Skeletal muscle satellite cell (primary cell): ENCODE measurements around the gene SYNE1.

Experiments
- H3K27me3 ChIP-seq: 2 replicates; pipeline ENCODE4 v1.7.0; 2013; ENCODE audit warnings: low read length; ENCODE audit not compliant: control insufficient read depth, insufficient read depth
- H3K36me3 ChIP-seq: 2 replicates; pipeline ENCODE4 v1.7.0; 2013; ENCODE audit warnings: mild to moderate bottlenecking, control low read depth, low read length; ENCODE audit not compliant: insufficient read depth
- H3K4me1 ChIP-seq: 2 replicates; pipeline ENCODE4 v1.7.0; 2013; ENCODE audit warnings: low read length; ENCODE audit not compliant: control insufficient read depth, insufficient read depth
- H3K4me2 ChIP-seq: 2 replicates; pipeline ENCODE4 v1.7.0; 2013; ENCODE audit warnings: mild to moderate bottlenecking, low read length
- H3K4me3 ChIP-seq: 2 replicates; pipeline ENCODE4 v1.7.0; 2013; ENCODE audit warnings: low read length
- H3K9ac ChIP-seq: 2 replicates; pipeline ENCODE4 v1.7.0; 2013; ENCODE audit warnings: mild to moderate bottlenecking, low read depth, low read length, moderate library complexity
- H3K9me3 ChIP-seq: replicated peaks from 2 replicates; pipeline ENCODE4 v1.7.0; 2013; ENCODE audit warnings: mild to moderate bottlenecking, control low read depth, low read length

SYNE1 gene

DNA sequence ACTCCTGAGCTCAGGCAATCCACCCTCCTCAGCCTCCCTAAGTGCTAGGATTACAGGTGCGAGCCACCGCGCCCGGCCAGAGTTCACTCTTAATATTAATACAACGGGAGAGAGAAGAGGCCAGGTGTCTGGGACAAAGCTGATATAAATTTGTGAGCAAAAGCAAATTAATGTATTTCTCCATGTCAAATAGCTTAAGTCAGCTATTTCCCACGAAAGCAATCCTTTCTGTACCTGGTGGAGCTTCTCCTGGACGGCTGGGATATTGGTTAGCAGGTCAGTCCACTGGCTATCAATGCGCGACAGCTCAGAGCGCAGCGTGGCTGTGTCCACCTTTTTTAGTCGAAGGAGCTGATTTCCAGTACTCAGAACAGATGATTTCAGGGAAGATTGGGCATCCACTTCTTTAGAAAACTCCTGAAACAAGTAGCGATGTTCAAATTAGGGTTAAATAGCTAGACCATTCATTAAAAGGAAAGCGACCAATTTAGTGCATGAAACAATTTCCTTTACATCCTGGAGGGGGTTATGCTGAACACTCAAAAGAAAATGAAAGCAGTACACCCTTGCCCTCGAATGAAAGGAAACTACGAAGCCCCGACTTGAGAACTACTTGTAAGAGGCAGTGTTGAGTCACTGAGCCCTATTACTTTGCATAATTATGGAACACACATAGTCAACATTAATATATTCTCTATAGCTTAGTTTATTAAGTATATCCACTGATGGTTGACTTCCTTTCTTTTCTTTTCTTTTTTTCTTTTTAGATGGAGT, 403.4 kb downstream of the SYNE1 start:
- Histone ChIP-seq H3K4me3 (no peak overlapping the region), H3K4me2 (no peak overlapping the region), H3K9ac (no peak overlapping the region), H3K36me3 (peaks cover 60% of the 10 kb centered on the region), H3K4me1 (peaks cover 19% of the 10 kb centered on the region), H3K27me3 (no peaks in the 10 kb centered on the region), H3K9me3 (no peaks in the 10 kb centered on the region)

DNA sequence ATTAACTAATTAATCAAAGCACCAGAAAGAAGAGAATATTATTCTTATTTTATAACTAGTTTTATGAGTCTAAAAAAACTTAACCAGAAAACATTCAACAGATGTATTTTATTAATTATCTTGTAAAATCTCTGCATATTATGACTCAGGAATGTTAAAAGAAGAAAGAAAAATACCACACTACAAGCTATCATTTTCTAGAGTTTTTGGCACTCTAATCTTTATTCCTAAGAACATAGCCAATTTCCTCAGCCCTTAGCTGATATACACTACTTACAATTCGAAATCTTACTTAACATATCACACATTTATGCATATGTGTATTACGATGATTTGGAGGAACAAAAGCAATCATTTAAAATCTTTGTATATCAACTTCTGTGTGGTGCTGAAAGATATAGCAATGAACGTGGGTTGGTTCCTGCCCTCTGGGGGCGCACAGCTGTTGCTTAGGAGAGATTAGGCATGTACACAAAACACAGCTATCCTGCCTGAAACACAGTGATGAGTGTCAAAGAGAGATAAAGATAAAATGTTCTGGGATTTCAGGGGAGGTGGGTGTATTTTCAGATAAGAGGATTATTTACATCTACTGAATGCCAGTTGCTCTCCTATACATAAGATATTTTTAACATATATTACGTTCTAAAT, 404.5 kb downstream of the SYNE1 start:
- peaks cover 49% of the 10 kb centered on the region for H3K36me3 ChIP-seq
- no peak overlapping the region for H3K4me3 ChIP-seq
- H3K27me3 ChIP-seq: no peaks in the 10 kb centered on the region
- H3K4me1 ChIP-seq: peaks cover 19% of the 10 kb centered on the region
- peak overlapping the region; percentile 66 for H3K4me2 ChIP-seq
- H3K9me3 ChIP-seq: no peaks in the 10 kb centered on the region
- H3K9ac ChIP-seq: peak overlapping the region; percentile 49

DNA sequence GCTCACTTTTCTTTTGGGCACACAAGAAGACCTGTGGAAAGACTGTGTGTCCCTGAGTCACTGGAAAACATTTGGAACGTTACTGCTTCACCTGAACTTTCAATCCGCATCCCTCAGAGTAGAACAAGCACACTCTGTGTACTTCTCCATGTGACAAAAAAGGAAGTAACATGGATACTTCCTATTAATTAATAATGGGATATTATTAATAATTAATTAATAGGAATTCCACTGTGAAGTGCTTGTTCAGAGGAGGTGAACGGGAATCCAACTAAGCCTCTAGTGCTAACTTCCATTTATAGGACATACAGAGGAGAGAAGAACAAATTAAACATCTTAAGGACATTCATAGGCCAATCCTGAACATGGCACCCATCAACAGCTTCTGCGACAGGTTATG, 407.8 kb downstream of the SYNE1 start:
- H3K4me2 ChIP-seq: no peak overlapping the region
- no peaks in the 10 kb centered on the region for H3K27me3 ChIP-seq
- H3K4me1 ChIP-seq: peaks cover 19% of the 10 kb centered on the region
- peaks cover 35% of the 10 kb centered on the region for H3K36me3 ChIP-seq
- H3K9me3 ChIP-seq: no peaks in the 10 kb centered on the region
- H3K9ac ChIP-seq: no peak overlapping the region
- no peak overlapping the region for H3K4me3 ChIP-seq

DNA sequence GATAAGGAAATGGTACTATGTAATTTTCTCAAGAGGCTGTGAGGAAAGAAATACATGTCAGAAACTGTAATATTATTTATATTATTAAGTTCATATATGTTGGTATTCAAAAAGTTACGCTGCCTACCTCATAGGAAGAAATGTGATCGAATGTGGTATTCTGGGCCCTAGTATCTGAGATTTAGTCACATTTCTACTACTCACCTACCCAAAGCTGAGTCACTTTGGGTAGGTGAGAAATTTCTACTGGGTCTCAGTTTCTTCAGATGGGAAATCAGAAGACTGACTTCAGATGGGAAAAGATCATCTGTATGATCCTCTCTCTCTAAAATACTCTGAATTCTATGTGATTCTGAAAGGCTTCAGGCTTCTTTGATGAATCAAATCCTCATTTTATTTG, 411.0 kb downstream of the SYNE1 start:
- Histone ChIP-seq H3K4me3 (no peak overlapping the region), H3K36me3 (peaks cover 53% of the 10 kb centered on the region), H3K4me2 (no peak overlapping the region), H3K27me3 (no peaks in the 10 kb centered on the region), H3K9ac (no peak overlapping the region), H3K9me3 (peaks cover 12% of the 10 kb centered on the region), H3K4me1 (no peaks in the 10 kb centered on the region)

GRCh38 chr6:152225241-152225934, 411.8 kb downstream of the SYNE1 start:
- Histone ChIP-seq H3K4me1 (no peaks in the 10 kb centered on the region), H3K4me2 (no peak overlapping the region), H3K9ac (no peak overlapping the region), H3K36me3 (peaks cover 55% of the 10 kb centered on the region), H3K4me3 (no peak overlapping the region), H3K27me3 (no peaks in the 10 kb centered on the region), H3K9me3 (peaks cover 12% of the 10 kb centered on the region)

GRCh38 chr6:152223636-152224035, 413.5 kb downstream of the SYNE1 start:
- Histone ChIP-seq H3K36me3 (peaks cover 62% of the 10 kb centered on the region), H3K4me2 (no peak overlapping the region), H3K9ac (no peak overlapping the region), H3K4me1 (no peaks in the 10 kb centered on the region), H3K27me3 (no peaks in the 10 kb centered on the region), H3K4me3 (no peak overlapping the region), H3K9me3 (peaks cover 12% of the 10 kb centered on the region)

DNA sequence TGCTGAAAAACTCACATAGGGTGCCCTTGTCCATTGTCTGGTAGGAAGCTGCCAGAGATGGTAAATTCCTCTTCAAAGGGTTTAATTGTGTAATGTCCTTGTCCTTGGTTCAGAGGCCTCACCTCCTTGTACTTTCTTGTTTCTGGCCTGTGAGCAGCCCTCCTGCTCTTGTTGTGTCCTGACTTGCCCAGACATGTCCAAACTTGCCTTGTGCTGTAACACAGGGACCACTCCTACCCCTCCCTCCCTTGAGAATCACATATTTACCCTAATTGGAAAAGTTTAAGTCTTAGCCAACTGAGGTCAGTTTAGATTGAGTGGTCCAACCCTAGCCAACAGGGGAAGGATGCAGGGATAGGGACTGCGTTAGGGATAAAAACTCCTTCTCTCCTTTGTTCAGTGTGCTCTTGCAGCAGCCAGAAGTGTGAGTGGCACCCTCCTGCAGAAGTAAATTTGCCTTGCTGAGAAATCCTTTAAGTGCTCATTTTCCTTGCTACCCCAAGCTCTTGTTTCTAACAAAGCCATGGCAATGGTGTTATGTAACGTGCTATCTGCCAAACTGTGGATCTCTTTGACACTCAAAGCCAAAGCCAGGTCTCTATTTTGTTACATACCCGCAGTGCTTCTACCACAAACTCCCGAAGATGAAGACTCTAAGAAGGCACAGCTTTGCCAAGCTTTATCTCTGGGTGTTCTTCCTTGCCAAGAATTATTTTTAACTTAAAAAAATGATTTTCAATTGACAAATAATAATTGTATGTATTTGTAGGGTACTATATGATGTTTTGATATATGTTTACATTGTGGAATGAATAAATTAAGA, 415.1 kb downstream of the SYNE1 start:
- Histone ChIP-seq H3K4me2 (no peak overlapping the region), H3K27me3 (no peaks in the 10 kb centered on the region), H3K9me3 (peaks cover 12% of the 10 kb centered on the region), H3K4me3 (no peak overlapping the region), H3K4me1 (no peaks in the 10 kb centered on the region), H3K36me3 (peaks cover 75% of the 10 kb centered on the region), H3K9ac (no peak overlapping the region)

DNA sequence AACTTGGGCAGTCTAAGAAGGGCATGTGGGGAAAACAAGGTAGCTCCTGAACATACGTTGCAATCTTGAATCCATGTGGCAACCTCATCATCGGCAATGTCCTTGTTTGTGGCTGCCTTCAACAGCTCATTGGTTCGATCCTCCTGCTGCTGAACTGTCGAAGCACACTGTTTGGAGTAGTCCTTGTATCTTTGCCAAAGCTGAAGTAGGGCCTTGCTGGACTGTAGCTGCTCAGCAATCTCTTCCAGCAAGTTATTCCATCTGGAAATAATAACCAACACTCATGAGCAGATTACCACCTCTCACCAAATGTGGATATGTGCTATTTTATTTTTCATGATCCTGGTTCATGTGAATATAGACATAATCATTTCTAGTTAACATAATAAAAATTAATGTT, 416.4 kb downstream of the SYNE1 start:
- H3K9me3 ChIP-seq: peaks cover 12% of the 10 kb centered on the region
- H3K9ac ChIP-seq: no peak overlapping the region
- peaks cover 82% of the 10 kb centered on the region for H3K36me3 ChIP-seq
- no peaks in the 10 kb centered on the region for H3K27me3 ChIP-seq
- H3K4me1 ChIP-seq: no peaks in the 10 kb centered on the region
- H3K4me2 ChIP-seq: no peak overlapping the region
- H3K4me3 ChIP-seq: no peak overlapping the region

- no peak overlapping the region for H3K4me2 ChIP-seq
- no peaks in the 10 kb centered on the region for H3K27me3 ChIP-seq
- peaks cover 83% of the 10 kb centered on the region for H3K36me3 ChIP-seq
- H3K9me3 ChIP-seq: peaks cover 12% of the 10 kb centered on the region
- H3K9ac ChIP-seq: no peak overlapping the region
- H3K4me1 ChIP-seq: no peaks in the 10 kb centered on the region
- no peak overlapping the region for H3K4me3 ChIP-seq
These were observed 418.3 kb downstream of the SYNE1 start for GRCh38 chr6:152218887-152219286.

DNA sequence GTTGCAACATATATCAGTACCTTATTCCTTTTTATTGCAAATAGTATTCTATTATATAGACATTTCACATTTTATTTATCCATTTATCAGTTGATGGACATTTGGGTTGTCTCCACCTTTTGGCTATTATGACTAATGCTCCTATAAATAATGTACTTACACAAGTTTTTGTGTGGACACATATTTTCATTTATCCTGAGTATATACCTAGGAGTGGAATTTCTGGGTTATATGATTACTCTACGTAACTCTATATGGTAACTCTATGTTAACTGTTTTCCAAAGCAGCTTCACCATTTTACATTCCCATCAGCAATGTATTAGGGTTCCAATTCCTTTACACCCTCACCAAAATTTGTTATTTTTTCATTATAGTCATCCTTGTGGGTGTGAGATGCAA, 424.7 kb downstream of the SYNE1 start:
- Histone ChIP-seq H3K27me3 (no peaks in the 10 kb centered on the region), H3K4me1 (no peaks in the 10 kb centered on the region), H3K4me2 (no peak overlapping the region), H3K9me3 (no peaks in the 10 kb centered on the region), H3K4me3 (no peak overlapping the region), H3K36me3 (peaks cover 52% of the 10 kb centered on the region), H3K9ac (no peak overlapping the region)

- Histone ChIP-seq H3K27me3 (no peaks in the 10 kb centered on the region), H3K4me3 (no peak overlapping the region), H3K9me3 (no peaks in the 10 kb centered on the region), H3K4me1 (peaks cover 13% of the 10 kb centered on the region), H3K9ac (no peak overlapping the region), H3K4me2 (no peak overlapping the region), H3K36me3 (peaks cover 52% of the 10 kb centered on the region)
These were observed 428.0 kb downstream of the SYNE1 start for GRCh38 chr6:152209211-152209610.
